Measurements from ENCODE around the gene SMARCA1.
"Not testable (repeated sequence)": the region's sequence is repeated elsewhere in the genome, so short reads cannot be mapped to it uniquely, and the experiment has no call there.

SMARCA1 gene

GRCh38 chrX:129523079-129523911 lies at the start of gene SMARCA1:
TSS of gene SMARCA1 (minus strand) at chrX:129523490. CDS start at chrX:129523370, 120 bp downstream.
- DNase-seq (ENCODE audit: low spot score), result peak; percentile 81

DNA sequence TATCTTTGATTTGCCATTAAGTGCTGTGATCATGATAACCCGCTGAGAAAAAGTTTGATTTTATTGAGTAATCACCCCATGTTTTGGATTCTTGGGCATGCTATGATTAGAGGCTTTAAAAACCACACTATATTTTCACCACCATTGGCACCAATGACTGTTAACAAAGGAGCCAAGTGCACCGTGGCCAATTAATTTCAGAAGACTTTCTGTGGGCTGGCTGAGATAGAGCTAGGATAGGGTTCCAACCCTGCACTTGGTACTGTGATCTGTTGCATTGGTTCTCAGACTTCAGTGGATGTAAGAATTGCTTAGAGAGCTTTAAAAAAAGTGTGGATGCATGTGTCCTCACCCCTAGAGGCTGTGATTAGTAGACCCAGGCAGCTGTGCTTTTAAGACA lies 49.1 kb upstream of the SMARCA1 start:
- no peak for DNase-seq (ENCODE audit: low spot score)

GRCh38 chrX:129568349-129568748 lies 45.1 kb upstream of the SMARCA1 start:
- no peak for DNase-seq (ENCODE audit: low spot score)

GRCh38 chrX:129566073-129566472 lies 42.8 kb upstream of the SMARCA1 start:
- DNase-seq (ENCODE audit: low spot score), result no peak

DNA sequence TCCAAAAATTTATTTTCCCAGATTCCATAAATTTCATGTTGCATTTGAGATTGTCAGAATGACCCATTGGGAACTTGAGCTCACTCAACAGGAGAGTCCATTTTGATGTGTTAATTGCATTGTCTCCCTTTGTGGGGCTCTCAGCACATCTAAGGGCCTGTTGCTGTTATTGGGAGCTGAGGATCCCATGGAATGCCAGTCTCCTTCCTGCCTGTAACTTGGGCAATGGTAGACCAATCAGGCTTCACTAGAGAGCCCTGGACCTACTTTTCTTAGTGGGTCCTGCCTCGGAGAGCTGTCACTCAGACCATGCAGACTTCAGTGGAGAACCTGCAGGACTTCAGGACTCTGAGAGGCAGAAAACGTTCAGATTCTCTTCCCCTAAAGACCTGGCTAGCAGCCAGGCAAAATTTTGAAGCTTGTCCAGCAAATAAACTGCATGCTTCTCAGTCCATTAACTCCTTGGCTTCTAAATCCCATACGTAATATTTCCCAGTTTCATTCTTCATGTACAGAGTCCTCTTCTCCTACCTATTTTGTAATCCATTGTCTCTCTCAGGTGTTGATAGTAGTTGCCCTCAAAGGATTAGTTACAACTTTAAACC lies 41.9 kb upstream of the SMARCA1 start:
- DNase-seq (ENCODE audit: low spot score), result no peak

DNA sequence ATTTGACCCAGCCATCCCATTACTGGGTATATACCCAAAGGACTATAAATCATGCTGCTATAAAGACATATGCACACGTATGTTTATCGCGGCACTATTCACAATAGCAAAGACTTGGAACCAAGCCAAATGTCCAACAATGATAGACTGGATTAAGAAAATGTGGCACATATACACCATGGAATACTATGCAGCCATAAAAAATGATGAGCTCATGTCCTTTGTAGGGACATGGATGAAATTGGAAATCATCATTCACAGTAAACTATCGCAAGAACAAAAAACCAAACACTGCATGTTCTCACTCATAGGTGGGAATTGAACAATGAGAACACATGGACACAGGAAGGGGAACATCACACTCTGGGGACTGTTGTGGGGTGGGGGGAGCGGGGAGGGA lies 41.1 kb upstream of the SMARCA1 start:
- DNase-seq (ENCODE audit: low spot score), result not testable (repeated sequence)

DNA sequence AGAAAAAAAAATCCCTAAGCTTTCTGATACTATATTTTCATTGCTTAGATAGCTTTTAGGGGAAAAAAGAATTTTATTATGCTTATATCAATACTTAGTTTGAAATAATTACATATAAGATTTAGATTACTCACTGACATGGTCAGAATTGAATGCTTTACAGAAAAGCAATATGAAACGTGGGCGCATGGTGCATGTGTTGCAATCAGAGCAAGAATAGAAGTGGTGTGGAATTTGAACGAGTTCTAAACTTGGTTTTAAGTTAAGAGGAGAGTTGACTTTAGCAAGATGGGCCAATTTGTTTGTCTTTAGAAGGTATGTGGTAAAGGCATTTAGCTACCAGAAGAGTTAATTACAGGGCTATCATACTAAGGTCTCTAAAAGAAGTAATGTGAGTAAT lies 38.2 kb upstream of the SMARCA1 start:
- DNase-seq (ENCODE audit: low spot score), result no peak

- no peak for DNase-seq (ENCODE audit: low spot score)
Observed at GRCh38 chrX:129559783-129560182, 36.5 kb upstream of the SMARCA1 start.

- no peak for DNase-seq (ENCODE audit: low spot score)
Observed at GRCh38 chrX:129557844-129558480, 34.7 kb upstream of the SMARCA1 start.

DNA sequence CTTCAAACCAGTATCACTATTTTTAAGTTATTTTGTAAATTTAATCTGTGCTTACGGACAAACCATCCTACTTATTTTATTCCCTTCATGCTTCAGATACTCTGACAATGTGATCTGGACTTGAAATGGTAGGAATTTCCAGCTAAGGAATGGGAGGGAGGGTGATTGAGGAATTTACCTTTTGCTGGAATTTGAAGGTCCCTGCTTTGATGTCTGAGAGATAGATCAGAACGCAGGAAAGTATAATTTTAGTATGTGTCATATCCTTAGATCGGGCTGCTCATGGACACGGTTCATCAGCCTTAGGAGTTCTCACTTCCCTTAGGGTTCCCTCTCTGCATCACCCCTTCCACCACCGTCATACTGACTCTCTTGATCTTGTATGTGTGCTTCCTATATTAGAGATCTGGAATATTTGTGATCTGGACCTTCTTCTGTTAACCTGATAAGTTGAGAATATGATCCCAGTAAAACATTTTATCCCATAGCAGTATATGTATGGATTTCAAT lies 33.6 kb upstream of the SMARCA1 start:
- no peak for DNase-seq (ENCODE audit: low spot score)

DNA sequence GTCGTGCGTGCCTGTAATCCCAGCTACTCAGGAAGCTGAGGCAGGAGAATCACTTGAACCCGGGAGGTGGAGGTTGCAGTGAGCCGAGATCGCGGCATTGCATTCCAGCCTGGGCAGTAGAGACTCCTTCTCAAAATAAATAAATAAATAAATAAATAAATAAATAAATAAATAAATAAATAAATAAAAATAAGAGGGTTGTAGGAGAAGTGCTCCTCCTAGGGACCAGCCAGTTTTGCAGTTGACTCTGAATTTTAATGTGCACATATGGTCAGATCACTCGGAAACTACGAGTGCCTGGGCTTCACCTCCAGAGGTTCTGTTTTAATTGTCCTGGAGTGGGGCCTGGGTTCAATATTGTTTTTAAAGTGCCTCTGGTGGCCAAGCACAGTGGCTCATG lies 31.5 kb upstream of the SMARCA1 start:
- not testable (repeated sequence) for DNase-seq (ENCODE audit: low spot score)

GRCh38 chrX:129553619-129554288 lies 30.5 kb upstream of the SMARCA1 start:
- DNase-seq (ENCODE audit: low spot score), result no peak

DNA sequence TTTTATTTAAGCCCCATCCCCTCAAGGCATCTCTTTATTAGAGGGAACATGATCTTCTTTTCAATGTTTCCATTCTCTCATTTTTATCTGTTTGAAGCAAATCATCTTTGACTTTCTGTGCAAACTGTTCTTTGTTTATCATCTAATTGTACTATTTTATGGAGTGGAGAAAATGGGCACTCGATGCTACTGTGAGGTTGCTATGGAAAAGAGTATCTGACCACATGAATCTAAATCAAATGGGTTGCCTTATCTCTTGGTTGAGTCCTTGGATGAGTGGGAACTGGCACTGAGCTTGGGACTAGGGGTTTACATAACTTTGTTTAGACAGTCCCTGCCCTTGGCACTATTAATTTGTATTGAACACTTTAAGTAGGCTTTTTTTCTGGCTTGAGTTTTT lies 25.8 kb upstream of the SMARCA1 start:
- no peak for DNase-seq (ENCODE audit: low spot score)

GRCh38 chrX:129545408-129545807 lies 22.1 kb upstream of the SMARCA1 start:
- DNase-seq (ENCODE audit: low spot score), result no peak

DNA sequence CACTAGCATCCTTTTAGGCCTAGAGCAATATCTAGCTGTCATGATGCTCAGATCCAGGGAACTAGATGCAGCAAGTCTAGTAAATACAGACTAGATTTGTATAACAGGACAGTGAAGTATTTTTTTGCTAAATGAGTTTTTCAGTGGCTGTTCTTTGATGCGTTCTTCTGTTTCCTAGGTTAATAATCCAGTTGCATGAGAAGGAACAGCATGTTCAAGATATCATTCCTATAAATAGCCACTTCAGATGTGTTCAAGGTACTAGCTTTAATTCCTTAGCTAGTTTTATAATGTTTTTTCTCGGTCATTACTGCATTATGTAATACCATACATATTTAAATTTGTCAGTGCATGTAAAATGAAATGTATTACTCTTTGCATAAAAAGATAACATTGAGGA lies 21.5 kb upstream of the SMARCA1 start:
- DNase-seq (ENCODE audit: low spot score), result no peak

GRCh38 chrX:129540722-129541184 lies 17.5 kb upstream of the SMARCA1 start:
- DNase-seq (ENCODE audit: low spot score), result peak; percentile 56

DNA sequence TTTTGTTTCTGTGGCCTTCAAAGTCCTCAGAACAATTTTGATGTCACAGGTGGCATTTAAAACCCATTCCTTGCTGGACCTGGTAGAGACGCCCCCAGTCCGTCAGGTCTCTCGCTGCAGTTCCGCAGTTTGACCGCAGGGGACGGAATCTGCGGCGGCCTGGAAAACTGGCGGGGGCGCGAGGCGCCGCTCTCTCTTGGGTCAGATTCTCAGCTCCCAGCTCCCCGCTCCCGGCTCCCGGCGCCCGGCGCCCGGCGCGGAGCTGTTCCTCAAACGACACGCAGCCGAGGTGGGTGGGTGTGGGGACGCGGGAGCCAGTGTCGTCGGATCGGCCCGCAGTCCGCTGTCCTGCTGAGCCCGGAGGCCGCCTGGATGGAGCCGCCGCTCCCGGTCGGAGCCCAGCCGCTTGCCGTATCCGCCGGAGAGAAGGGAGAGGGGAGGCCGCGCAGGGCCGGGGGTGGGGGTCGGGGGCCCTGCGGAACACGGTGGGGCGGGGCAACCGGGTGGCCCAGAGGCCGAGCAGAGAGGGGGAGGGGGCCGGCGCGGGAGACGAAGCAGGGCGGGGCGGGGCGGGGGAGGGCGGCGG lies 16.9 kb upstream of the SMARCA1 start, which contains the start of gene OCRL:
Gene OCRL, plus strand, starts transcription at position 192 of the 586 bp plus-strand sequence. Its CDS starts 181 bp downstream, at position 373.
- DNase-seq (ENCODE audit: low spot score), result peak; percentile 57

- no peak for DNase-seq (ENCODE audit: low spot score)
Observed at GRCh38 chrX:129534816-129535578, 11.7 kb upstream of the SMARCA1 start.

- DNase-seq (ENCODE audit: low spot score), result no peak
Observed at GRCh38 chrX:129531132-129531531, 7.8 kb upstream of the SMARCA1 start.

GRCh38 chrX:129530410-129530809 lies 7.1 kb upstream of the SMARCA1 start:
- DNase-seq (ENCODE audit: low spot score), result no peak
